Activated B cell treated with CpG ODN at 0.5 μM for 24 hours (primary cell): ENCODE results near the gene PPP4R3B. TPM values are rescaled to one million over a fixed set of nuclear protein-coding genes. Genes with fewer than 3 reads are reported as not detected.
A peak's percentile ranks its signal among the peaks of the same experiment; 100 is the strongest.

ENCODE experiments used
- ATAC-seq: fragments of 200-7000 bp; cut with Tn5 transposase; one replicate; pipeline ENCODE4 v1.10.0; 2021; ENCODE audit warnings: low read depth, mild to moderate bottlenecking, moderate library complexity
- CTCF ChIA-PET: fragments of 350-600 bp; sonication (Branson Sonifier 250); formaldehyde crosslinking; loops from one replicate; lab custom pipeline; 2021; ENCODE audit warnings: antibody characterized with exemption; lab: Charles Lee
- POLR2A ChIA-PET: fragments of 350-600 bp; sonication (Branson Sonifier 250); formaldehyde crosslinking; loops from one replicate; lab custom pipeline; 2021; ENCODE audit warnings: antibody characterized with exemption; lab: Charles Lee
- DNase-seq: peaks from one replicate; pipeline ENCODE4 v3.0.0; 2022
- H3K27ac Mint-ChIP-seq: one replicate; pipeline ENCODE4 v1.8.0; 2020; ENCODE audit warnings: mixed read lengths
- H3K27me3 Mint-ChIP-seq: one replicate; pipeline ENCODE4 v1.8.0; 2021; ENCODE audit warnings: mixed read lengths
- H3K36me3 Mint-ChIP-seq: one replicate; pipeline ENCODE4 v1.8.0; 2021; ENCODE audit warnings: low read depth, mixed read lengths
- H3K4me1 Mint-ChIP-seq: one replicate; pipeline ENCODE4 v1.8.0; 2021; ENCODE audit warnings: mixed read lengths
- H3K4me3 Mint-ChIP-seq: one replicate; pipeline ENCODE4 v1.8.0; 2020; ENCODE audit warnings: mild to moderate bottlenecking, mixed read lengths
- H3K9me3 Mint-ChIP-seq: one replicate; pipeline ENCODE4 v1.8.0; 2020; ENCODE audit warnings: mixed read lengths
- CTCF ChIP-seq: fragments of 200-600 bp; IDR thresholded peaks from one replicate; pipeline ENCODE4 v1.8.0; 2022; ENCODE audit warnings: antibody characterized with exemption, mild to moderate bottlenecking
- intact Hi-C: fragments of 100-400 bp; cut with micrococcal nuclease; formaldehyde crosslinking; loops from one replicate; pipeline ENCODE4 v1.15.1; 2024
- total RNA-seq: library from RNA; stranded (reverse); gene quantifications from 2 replicates; pipeline ENCODE4 v1.2.3, GENCODE V29; 2022

The PPP4R3B gene
- total RNA-seq, 1 donor from 2014 or later = 82.4 TPM

- Mint-ChIP-seq H3K36me3 (peaks cover 62% of the 10 kb centered on the region), H3K27me3 (no peaks in the 10 kb centered on the region), H3K4me3 (no peak overlapping the region), H3K4me1 (peaks cover 24% of the 10 kb centered on the region), H3K9me3 (no peaks in the 10 kb centered on the region), H3K27ac (no peak overlapping the region)
- TF ChIP-seq CTCF = no peak
- intact Hi-C loops = no loop called here
- DNase-seq = no peak
- ATAC-seq = no peak
- CTCF ChIA-PET = no interaction called here
- POLR2A ChIA-PET = interaction anchor here (1.0 kb wide), 1 partner anchor 11 kb away, joined by 3 read pairs; no protein-coding TSS in a partner anchor
Observed at GRCh38 chr2:55627915-55628314, 10.5 kb upstream of the PPP4R3B start.

GRCh38 chr2:55621802-55622201, 4.4 kb upstream of the PPP4R3B start:
- H3K4me1 Mint-ChIP-seq = peaks cover 16% of the 10 kb centered on the region
- TF ChIP-seq CTCF = no peak
- ChIA-PET POLR2A (no interaction called here), CTCF (no interaction called here)
- no peak for DNase-seq
- H3K27me3 Mint-ChIP-seq = no peaks in the 10 kb centered on the region
- no peak overlapping the region for H3K4me3 Mint-ChIP-seq
- H3K36me3 Mint-ChIP-seq = peaks cover 52% of the 10 kb centered on the region
- H3K9me3 Mint-ChIP-seq = no peaks in the 10 kb centered on the region
- ATAC-seq = no peak
- no peak overlapping the region for H3K27ac Mint-ChIP-seq
- intact Hi-C loops = no loop called here

GRCh38 chr2:55620123-55620779, 2.8 kb upstream of the PPP4R3B start:
- intact Hi-C loops = no loop called here
- ChIA-PET CTCF (interaction anchor here (0.6 kb wide), 1 partner anchor 49 kb away, joined by 3 read pairs; no protein-coding TSS in a partner anchor), POLR2A (no interaction called here)
- Mint-ChIP-seq H3K4me3 (no peak overlapping the region), H3K36me3 (peaks cover 43% of the 10 kb centered on the region), H3K27me3 (no peaks in the 10 kb centered on the region), H3K9me3 (no peaks in the 10 kb centered on the region), H3K27ac (no peak overlapping the region), H3K4me1 (peaks cover 18% of the 10 kb centered on the region)
- DNase-seq (no peak), ATAC-seq (no peak)
- TF ChIP-seq CTCF = no peak

- no peaks in the 10 kb centered on the region for H3K27me3 Mint-ChIP-seq
- no peak for TF ChIP-seq CTCF
- H3K36me3 Mint-ChIP-seq = peaks cover 47% of the 10 kb centered on the region
- H3K9me3 Mint-ChIP-seq = no peaks in the 10 kb centered on the region
- ChIA-PET CTCF (no interaction called here), POLR2A (interaction anchor here (0.7 to 3.0 kb wide), 9 partner anchors 8 to 1851 kb away, joined by 3 to 43 read pairs (median 3); partner anchors contain the start of genes CFAP36, CLHC1, PNPT1 and RPS27A)
- ATAC-seq = peak; percentile 15
- H3K4me3 Mint-ChIP-seq = no peak overlapping the region
- intact Hi-C loops = loop anchor here (5.0 kb wide), 4 partner anchors 336 to 1646 kb away; partner anchors contain the start of gene PSME4
- H3K27ac Mint-ChIP-seq = no peak overlapping the region
- H3K4me1 Mint-ChIP-seq = peaks cover 21% of the 10 kb centered on the region
- peak; percentile 29 for DNase-seq
Observed at GRCh38 chr2:55618275-55619055, 1.0 kb upstream of the PPP4R3B start.

- TF ChIP-seq CTCF = no peak
- H3K4me1 Mint-ChIP-seq = peaks cover 22% of the 10 kb centered on the region
- H3K27me3 Mint-ChIP-seq = no peaks in the 10 kb centered on the region
- no peak overlapping the region for H3K27ac Mint-ChIP-seq
- ChIA-PET POLR2A (interaction anchor here (0.7 to 3.0 kb wide), 9 partner anchors 8 to 1851 kb away, joined by 3 to 43 read pairs (median 3); partner anchors contain the start of genes CFAP36, CLHC1, RPS27A and RTN4), CTCF (no interaction called here)
- intact Hi-C loops = loop anchor here (5.0 kb wide), 4 partner anchors 336 to 1646 kb away; partner anchors contain the start of gene PSME4
- no peaks in the 10 kb centered on the region for H3K9me3 Mint-ChIP-seq
- ATAC-seq (no peak), DNase-seq (no peak)
- peaks cover 46% of the 10 kb centered on the region for H3K36me3 Mint-ChIP-seq
- no peak overlapping the region for H3K4me3 Mint-ChIP-seq
Observed at GRCh38 chr2:55618025-55618274, 528 bp upstream of the PPP4R3B start.
